HG02798 (cell line): ENCODE data around the gene TRAK1.
"Not testable (repeated sequence)": the region's sequence is repeated elsewhere in the genome, so short reads cannot be mapped to it uniquely, and the experiment has no call there.

Experiments used
- ATAC-seq: cut with Tn5 transposase; IDR thresholded peaks from one replicate; pipeline ENCODE4 v1.9.1; 2021; ENCODE audit warnings: mild to moderate bottlenecking; ENCODE audit not compliant: unreplicated experiment, poor library complexity

Gene TRAK1

DNA sequence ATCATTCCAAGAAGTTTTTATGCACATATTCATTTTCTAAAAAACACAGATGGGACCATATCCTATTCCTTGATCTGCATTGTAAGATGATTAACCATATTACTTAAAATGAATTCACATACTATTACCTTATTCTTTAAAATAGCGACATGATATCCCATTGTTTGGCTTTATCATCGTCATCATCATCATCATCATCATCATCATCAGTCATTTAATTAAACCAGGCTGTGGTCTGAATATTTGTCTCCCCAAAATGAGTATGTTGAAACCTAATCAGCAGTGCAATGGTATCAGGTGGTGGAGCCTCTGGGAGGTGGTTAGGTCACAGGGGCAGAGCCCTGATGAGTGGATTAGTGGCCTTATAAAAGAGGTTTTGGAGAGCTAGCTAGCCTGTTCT is 4.4 kb downstream of the TRAK1 start:
- ATAC-seq, result no peak

- no peak for ATAC-seq
Observed at GRCh38 chr3:42096796-42097565, 5.8 kb downstream of the TRAK1 start.

- ATAC-seq, result no peak
Observed at GRCh38 chr3:42097566-42097946, 6.4 kb downstream of the TRAK1 start.

DNA sequence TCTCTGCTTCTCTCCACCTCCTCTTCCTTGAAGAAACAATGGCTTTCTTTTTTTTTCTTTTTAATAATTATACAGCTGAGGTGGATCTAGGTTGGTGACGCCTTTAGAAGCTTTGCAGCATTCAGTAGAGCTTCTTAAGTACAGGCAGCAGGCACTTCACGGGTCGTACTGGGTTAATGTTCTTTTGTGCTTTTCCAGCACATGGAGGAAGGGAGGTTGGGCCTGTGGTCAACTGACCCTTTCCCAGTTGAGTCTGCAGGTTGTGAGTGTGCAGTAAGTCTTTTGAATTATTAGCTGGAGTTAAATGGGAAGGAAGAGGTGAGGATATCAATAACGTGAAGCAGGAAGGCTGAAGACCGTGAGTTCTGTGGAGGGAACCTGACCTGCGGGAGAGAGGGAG is 7.0 kb downstream of the TRAK1 start:
- ATAC-seq, result no peak

- no peak for ATAC-seq
Observed at GRCh38 chr3:42099020-42099765, 8.0 kb downstream of the TRAK1 start.

- no peak for ATAC-seq
Observed at GRCh38 chr3:42101048-42101447, 9.9 kb downstream of the TRAK1 start.

DNA sequence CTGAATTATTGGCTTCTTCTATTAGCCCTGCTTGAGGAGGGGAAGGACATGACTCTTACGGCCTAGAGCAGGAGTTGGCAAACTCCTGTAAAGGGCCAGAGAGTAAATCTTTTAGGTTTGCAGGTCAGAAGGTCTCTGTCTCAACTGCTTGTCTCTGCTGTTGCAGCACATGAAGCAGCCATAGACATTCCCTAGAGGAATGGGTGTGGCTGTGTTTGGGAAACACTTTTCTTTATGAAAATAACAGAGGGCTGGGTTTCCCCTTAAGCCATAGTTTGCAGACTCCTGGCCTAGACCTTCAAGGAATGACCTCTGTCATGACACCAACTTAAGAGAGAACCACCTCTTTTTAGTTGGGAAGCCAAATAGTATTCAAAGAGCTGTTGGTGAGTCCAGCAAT is 10.3 kb downstream of the TRAK1 start:
- no peak for ATAC-seq

- no peak for ATAC-seq
Observed at GRCh38 chr3:42102571-42102970, 11.4 kb downstream of the TRAK1 start.

- ATAC-seq, result not testable (repeated sequence)
Observed at GRCh38 chr3:42103921-42104665, 12.9 kb downstream of the TRAK1 start.

- not testable (repeated sequence) for ATAC-seq
Observed at GRCh38 chr3:42105994-42106393, 14.8 kb downstream of the TRAK1 start.

DNA sequence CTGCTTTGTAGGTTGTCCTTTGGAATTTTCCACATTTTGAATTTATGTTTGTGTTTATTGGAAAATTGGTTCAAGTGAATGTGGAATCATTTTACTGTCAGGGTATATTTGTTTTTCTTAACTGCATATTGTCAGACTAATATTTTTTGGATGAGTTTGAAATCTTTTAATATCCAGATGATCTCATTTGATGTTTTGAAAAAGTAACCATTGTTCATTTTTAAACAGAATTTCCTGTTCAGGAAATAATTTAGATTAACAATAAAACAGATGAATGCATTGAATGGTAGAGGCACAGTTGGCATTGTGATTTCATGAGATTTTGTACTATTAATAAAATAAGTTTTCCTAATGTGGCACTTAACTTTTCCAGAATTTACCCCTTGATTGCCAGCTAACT is 15.5 kb downstream of the TRAK1 start:
- no peak for ATAC-seq

GRCh38 chr3:42110631-42111030 is 19.5 kb downstream of the TRAK1 start:
- ATAC-seq, result no peak

GRCh38 chr3:42114130-42114725 is 23.1 kb downstream of the TRAK1 start:
- ATAC-seq, result no peak

GRCh38 chr3:42115215-42115614 is 24.1 kb downstream of the TRAK1 start:
- no peak for ATAC-seq

GRCh38 chr3:42115946-42116345 is 24.8 kb downstream of the TRAK1 start:
- no peak for ATAC-seq

DNA sequence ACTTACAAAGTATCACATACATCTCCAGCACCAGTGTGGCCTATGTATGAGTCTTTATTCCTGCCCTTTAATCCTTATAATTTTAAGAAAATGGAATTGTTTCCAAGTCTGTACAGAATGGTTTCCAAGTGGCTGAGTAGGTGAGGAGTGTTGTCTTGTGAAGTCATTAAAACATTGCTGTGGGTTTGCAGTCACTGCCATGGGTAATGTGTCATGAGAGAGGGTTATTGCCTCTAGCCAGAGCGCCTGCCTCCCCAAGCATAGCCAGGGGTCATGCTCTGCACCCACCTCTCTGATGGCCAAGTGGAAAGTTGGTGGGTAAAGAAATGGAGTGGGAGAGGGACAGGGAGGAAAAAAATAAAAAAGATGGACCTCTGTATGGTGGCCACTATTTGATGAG is 25.3 kb downstream of the TRAK1 start:
- no peak for ATAC-seq

DNA sequence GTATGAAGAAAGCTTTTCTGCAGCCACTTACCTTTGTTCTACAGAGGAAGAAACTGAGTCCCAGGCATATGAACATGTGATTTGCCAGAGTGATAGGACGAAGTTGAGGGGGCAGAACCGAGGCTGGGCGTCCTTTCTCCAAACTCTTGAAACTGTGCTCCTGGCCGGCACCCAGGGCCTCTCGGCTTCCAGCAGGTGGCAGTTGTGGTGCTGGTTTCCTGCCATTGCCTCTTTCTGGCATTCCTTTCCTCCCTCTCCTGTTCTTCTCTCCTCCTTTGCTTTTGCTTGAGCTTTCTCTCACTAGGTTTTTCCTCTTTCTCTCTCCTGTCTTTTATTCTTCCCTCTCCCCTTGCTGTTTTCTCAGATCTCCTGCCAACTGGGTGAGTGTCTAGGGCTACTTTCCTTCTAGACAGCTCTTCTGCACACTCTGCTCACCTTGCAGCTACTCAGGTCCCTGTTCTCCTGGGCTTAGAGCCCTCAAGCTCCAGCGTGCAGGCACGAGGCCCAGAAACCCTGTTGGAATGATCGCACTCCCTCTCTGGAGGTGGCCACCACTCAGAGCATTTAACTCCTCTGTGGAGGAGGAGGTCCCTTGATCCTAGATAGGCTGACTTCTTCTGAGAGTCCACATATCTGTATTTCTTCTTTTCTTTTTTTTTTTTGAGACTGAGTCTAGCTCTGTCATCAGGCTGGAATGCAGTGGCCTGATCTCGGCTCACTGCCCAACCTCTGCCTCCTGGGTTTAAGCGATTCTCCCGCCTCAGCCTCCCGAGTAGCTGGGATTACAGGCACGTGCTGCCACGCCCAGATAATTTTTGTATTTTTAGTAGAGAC is 26.2 kb downstream of the TRAK1 start:
- ATAC-seq, result no peak

GRCh38 chr3:42118762-42119361 is 27.7 kb downstream of the TRAK1 start:
- ATAC-seq, result peak; percentile 67

DNA sequence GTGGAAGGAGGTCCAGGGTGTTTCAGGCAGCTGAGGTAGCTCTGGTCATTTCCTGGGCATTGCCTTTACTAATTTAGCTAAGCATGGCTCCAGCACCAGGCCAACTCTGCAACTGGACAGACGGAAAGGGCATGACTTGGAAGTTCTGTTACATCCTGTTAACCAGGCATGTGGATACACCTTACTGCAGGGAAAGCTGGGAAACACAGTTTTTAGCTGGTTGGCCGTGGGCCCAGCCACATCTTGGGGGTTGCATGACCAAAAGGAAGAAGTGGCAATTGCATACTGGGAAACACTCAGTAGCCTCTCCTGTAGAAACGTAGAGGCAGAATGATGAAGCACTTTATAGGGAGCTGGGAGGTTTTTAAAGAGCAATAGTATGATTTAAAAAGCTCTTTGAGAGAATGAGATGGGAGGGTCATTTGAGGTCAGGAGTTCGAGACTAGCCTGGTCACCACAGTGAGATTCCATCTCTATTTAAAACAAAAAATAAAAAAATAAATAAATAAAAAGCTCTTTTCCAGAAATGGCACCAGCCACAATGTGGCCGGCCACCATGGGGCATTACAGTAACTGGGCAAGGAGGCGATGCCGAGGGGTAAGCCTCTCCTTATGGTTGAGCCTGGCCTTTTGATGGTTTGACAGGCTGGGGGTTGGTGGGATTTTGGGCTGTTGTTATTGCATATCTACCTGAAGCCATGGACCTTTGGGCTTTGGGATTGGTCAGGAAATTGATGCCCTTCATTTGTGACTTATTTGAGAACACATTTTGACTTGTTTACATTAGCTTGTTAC is 28.6 kb downstream of the TRAK1 start:
- ATAC-seq, result no peak
